Measurements from ENCODE around the gene CD27.
"Not testable (repeated sequence)": the region's sequence is repeated elsewhere in the genome, so short reads cannot be mapped to it uniquely, and the experiment has no call there.

Gene CD27

GRCh38 chr12:6461401-6462233 is 16.9 kb downstream of the CD27 start:
- peak; percentile 67 for DNase-seq

DNA sequence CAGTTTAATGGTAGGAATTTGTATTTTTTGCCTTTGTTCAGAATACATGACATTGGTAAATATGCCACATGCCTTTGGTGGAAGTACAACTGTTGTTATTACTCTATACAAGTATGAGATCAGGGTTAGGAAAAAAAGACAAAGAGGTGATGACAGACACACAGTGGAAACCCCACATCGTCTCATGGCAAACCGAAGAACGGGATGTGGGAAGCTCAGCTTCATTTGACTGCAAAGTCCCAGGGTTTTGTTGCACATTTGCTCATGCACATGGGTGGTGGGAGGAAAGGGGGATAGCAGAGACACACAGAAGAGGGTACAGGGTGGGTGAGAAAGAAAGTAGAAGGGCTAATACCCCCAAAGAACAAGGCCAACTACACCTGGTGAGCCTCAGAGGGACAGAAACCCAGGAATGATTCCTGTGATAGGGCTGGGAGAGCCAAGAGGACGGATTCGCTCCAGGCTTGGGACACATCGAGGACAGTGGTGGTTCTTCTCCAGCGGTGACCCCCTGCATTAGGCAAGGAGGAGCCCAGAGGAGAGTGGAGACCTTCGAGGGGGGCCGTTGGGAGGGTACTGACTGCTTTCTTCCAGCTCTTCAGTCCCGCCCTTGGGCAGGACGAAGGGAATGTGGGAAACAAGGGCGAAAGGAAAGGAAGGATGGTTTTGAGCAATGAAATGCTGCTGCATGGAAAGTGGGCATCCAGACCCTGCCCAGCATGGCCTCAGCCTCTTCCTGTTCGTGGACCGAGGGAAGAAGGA is 17.7 kb downstream of the CD27 start:
- DNase-seq: no peak

DNA sequence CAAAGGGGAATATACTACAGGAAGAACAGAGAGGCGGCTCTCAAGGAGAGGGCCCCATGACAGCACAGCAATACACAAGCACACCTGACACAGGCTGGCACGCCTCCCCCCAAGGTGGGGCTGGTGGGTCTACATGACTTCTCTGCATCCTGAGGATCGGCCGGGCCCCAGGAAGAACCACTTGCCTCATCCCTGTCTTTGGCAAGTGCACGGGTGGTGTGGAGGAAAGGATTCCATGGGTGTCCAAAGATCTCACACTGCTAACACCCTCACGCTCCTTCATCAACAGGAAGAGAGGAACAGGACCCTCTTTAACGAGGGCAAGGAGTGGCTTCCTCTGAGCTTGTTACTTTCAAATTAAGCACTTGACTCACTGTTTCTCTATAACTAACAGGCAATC is 18.5 kb downstream of the CD27 start:
- DNase-seq: no peak

DNA sequence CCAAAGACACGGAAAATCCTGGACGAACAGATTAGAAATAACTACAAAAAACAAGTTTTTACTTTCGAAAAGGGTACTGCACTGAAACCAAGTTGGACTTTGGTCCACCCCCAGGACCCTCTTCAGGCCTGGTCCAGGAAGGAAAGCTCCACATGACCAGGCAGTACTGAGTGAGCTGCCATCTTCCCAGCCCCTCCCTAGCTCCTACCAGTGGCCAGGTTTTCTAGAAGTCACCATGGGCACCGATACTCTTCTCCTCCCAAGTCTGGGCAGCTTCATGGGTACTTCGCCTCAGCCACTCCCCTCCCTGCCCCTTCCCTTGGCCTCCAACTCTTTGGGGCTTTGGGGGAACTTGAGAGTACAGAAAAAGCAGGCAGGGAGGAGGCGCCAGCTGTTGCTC is 19.1 kb downstream of the CD27 start:
- DNase-seq: no peak

DNA sequence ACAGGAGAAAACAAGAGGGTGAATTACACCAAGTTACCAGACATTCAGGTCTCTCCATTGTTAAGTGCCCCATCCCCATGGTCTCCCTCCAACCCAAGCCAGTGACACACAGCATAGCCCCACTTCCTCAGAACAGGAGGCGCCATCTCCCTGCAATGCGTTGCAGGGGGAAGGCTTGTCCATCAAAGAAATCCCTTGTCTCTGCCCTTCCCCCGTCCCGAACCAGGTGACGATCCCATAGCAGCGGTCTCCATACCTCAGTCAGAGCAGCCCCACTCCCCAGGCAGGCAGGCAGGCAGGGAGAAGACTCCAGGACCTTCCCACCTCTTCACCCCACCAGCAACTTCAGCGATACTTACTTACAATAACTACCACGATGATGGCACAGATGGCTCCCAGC is 19.8 kb downstream of the CD27 start:
- DNase-seq: no peak

GRCh38 chr12:6465467-6466183 is 20.9 kb downstream of the CD27 start:
- DNase-seq: no peak

- DNase-seq: no peak
Measured at GRCh38 chr12:6466184-6466573, 21.4 kb downstream of the CD27 start.

DNA sequence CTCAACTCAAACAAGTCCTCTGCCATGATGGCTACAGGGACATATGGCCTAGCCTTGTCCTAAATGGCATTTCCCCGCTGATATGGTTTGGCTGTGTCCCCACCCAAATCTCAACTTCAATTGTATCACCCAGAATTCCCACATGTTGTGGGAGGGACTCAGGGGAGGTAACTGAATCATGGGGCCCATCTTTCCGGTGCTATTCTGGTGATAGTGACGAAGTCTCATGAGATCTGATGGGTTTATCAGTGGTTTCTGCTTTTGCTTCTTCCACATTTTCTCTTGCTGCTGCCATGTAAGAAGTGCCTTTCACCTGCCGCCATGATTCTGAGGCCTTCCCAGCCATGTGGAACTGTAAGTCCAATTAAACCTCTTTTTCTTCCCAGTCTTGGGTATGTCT is 22.0 kb downstream of the CD27 start:
- not testable (repeated sequence) for DNase-seq

DNA sequence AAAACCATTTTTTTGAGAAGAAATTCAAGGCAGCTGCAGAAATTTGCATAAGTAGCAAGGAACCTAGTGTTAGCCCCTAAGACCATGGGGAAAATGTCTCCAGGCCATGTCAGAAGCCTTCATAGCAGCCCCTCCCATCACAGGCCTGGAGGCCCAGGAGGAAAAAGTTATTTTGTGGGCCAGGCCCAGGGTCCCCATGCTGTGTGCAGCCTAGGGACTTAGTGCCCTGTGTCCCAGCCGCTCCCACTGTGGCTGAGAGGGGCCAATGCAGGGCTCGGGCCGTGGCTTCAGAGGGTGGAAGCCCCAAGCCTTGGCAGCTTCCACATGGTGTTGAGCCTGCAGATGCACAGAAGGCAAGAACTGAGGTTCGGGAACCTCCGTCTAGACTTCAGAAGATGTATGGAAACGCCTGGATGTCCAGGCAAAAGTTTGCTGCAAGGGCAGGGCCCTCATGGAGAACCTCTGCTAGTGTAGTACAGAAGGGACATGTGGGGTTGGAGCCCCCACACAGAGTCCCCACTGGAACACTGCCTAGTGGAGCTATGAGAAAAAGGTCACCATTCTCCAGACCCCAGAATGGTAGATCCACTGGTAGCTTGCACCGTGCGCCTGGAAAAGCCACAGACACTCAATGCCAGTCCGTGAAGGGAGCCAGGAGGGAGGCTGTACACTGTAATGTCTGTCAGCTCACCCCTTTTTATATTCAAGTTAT is 23.0 kb downstream of the CD27 start:
- not testable (repeated sequence) for DNase-seq

DNA sequence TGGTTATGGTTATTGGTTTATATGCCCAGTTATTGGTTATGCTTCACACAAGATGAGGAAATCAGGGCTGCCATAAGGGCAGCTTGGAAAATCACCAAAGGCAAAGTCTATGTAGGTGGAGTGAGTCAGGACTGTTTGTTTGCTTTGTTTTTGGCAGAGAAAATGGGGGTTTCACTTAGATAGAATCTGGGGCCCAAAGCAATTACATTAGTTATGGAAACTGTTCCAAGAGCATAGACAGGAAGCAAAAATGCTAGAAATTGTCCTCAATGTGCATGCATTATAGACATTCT is 23.5 kb downstream of the CD27 start:
- DNase-seq: no peak

- no peak for DNase-seq
Measured at GRCh38 chr12:6469092-6469491, 24.3 kb downstream of the CD27 start.

DNA sequence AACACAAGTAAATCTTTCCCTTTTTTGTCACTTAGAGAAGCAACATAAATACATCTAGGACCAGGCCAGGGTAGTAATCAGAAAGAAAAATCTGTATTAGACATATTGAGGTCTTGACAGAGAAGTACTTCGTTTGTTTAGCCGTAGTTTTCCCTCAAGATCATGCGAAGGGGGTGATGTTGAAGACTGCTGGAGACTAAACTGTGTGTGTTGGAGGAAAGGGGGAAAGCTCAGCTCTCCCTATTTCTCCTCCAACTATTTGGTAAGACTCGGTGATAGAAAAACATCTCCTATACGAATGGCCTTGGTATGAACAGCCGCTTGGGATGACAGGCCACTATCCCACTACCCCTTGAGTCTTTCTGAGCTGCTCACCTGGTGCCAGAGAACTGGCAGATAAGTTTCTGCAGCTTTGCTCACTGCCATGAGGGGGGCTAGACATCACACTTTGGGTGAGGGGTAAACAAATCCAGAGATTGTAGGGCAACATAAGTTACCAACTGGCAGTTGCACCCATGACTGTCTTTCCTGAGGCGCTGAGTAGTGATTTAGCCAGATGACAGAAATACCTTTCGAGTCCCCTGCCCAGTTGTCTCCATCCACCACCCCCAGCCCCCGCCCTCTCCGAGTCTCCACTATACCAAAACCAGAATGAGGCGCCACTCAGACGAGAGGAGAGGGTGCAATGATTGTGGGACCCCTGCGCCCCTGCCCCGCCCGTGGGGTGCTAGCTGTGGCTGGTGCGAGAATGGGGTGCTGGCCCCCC is 25.0 kb downstream of the CD27 start:
- no peak for DNase-seq

GRCh38 chr12:6470375-6471163 is 25.8 kb downstream of the CD27 start, which contains the start of gene VAMP1:
VAMP1 (minus strand) TSS chr12:6470677; CDS start chr12:6470531, 146 bp downstream.
- DNase-seq: peak; percentile 98

DNA sequence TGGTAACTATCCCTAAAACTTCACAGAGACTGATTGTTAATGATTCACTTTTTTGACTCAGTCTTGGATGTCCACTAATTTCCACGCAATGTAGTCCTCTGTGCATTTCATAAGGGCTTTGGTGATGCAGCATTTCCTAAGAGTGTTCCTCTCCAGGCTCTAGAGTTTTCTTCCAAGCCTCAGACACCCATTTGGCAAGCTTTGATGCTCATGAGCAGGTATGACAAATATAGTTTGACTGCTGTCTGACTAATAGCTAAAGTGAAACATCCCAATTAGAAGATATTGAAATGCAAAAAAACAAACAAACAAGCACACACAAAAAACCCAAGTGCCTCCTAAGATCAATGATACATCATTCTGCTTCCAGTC is 27.2 kb downstream of the CD27 start:
- DNase-seq: no peak

- no peak for DNase-seq
Measured at GRCh38 chr12:6472491-6472890, 27.7 kb downstream of the CD27 start.

GRCh38 chr12:6475233-6475975 is 30.6 kb downstream of the CD27 start:
- DNase-seq: not testable (repeated sequence)

GRCh38 chr12:6476489-6476888 is 31.7 kb downstream of the CD27 start:
- DNase-seq: no peak

- not testable (repeated sequence) for DNase-seq
Measured at GRCh38 chr12:6477601-6478377, 33.0 kb downstream of the CD27 start.

DNA sequence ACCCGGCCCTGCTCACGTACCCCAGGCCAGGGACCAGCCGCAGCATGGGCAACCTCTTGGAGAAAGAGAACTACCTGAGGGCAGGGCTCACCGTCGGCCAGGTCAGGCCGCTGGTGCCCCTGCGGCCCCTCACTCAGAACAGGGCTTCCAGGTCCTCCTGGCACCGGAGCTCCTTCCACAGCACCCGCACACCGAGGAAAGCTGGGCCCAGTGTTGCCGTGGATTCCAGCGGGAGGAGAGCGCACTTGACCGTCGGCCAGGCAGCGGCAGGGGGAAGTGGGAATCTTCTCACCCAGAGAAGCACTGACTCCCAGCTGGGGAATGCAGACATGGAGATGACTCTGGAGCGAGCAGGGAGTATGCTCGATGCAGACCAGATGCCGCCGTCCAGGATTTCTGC is 33.7 kb downstream of the CD27 start:
- DNase-seq: no peak

DNA sequence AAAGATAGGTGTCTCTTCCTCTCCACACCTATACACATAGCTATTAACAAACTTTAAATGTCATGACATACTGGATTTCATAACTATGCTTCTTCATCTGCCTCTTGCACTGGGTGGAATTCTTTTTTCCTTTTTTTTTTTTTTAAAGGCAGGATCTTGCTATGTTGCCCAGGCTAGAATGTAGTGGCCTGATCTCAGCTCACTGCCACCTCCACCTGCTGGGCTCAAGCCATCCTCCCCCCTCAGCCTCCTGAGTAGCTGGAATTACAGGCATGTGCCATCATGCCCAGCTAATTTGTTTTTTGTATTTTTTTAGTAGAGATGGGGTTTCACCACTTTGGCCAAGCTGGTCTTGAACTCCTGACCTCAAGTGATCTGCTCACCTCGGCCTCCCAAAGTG is 43.5 kb downstream of the CD27 start:
- no peak for DNase-seq

Data from activated naive CD4-positive, alpha-beta T cell treated with anti-CD3 and anti-CD28 coated beads, Interleukin-2, amount 50 U/mL, for 16 hours (primary cell).